HG03175 (cell line): ENCODE measurements around the gene STAT5B.
A peak's percentile ranks its signal among the peaks of the same experiment; 100 is the strongest.

ENCODE experiments used
- ATAC-seq: cut with Tn5 transposase; IDR thresholded peaks from one replicate; pipeline ENCODE4 v1.9.1; 2021; ENCODE audit warnings: mild to moderate bottlenecking, moderate library complexity; ENCODE audit not compliant: unreplicated experiment

The STAT5B gene

DNA sequence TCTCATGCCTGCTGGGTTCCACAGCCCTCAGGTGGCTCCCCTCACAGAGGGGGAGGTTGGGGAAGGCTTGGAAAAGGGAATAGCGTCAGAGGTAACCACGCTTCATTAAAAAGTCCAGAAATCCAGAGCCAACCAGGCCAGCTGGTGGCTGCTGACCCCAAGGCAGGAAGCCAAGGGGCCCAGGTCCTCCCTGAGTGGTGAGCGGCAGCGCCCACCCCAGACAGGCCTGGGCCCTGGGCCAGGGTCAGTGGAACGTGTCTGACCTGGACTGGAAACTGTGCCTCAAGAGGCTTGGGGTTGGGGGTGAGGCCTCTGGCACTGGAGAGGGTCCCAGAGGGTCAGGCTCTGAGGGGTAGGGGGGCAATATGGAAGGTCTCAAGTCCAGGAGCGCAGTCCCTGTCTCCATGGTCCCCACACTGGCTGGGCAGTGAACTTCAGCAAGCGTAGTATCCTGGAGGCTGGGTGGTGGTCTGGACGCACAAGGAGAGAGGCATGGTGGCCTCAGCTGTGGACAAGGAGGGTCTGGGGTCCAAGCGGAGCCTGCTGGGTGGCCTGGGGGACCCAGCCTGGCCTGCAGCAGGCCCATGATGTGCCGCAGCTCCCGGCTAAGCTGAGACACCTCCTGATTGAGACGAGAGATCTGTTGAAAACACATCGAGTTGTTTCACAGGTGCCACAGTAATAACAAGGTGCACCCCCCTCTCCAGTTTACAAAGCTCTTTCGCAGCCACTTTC is 116.2 kb downstream of the STAT5B start:
- no peak for ATAC-seq

DNA sequence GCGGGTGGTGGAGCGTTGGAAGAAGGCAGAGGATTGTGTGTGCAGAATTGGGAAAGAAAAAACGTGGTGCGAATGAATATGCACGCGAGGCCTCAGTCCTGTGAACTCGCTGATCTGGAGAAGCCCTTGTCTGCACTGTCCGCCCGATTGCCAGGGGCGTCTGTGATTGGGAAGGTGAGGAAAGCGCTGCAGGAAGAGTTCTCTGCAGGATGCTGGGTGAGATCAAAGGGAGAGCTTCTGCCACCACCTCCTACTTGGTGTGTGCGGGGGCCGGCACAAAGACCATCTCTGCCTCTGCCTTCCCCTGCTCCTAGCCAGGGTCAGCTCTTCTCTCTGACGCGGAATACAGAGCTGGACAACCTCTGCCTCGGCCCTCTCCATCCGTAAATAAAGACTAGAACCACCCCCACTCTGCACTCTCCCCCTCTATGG is 120.6 kb downstream of the STAT5B start:
- ATAC-seq, result no peak

DNA sequence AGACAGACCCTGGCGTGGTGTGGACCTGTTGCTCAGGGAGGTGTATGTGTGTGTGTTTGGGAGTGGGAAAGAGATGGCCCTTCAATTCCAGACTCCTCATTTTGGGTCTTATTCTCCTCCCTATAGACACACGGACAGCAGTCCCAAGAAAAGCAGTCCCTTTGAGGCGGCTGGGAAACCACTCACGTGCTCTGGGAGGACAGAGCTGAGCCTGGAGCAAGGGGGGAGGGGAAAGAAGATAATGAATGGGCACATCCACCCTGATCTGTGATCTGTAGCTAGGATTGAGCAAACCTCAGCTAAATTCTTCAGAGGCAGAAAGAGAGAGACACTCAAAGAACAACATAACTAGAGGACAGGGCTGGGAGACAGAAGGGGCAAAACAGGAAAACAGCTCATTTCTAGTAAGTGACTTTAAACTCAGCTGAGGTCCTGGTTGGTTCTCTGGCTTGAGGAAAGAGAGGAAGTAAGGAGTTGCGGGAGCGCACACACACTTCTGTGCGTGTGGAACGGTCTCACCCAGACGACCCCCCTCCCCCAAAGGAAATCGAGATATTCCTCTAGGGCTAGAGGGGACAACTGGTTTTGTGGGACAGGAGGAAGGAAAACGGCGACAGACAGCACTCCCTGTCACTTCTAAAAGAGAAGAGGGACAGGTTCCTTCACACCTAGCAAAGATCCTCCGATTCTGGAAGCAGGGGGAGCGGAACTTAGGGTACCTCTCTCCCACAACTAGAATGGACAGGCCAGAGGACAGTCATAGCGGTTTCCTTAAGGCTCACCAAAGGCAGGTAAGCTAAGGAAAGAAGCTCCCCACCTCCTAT is 122.1 kb downstream of the STAT5B start:
- ATAC-seq, result peak; percentile 10
